Kidney (tissue), 14 donors: ENCODE data around the gene SZT2. TPM values are rescaled to one million over a fixed set of nuclear protein-coding genes. Genes with fewer than 3 reads are reported as not detected.

Experiments used
- DNase-seq, 5 donors: peaks; one replicate each; pipeline ENCODE4 v3.0.0-alpha.2; 2013 to 2020
- FAIRE-seq: peaks from 2 replicates; lab custom pipeline; 2012; peaks lifted over from hg19 to GRCh38; lab: Jason Lieb, UNC
- H3K27ac ChIP-seq, 2 donors: one replicate each; pipeline ENCODE4 v1.7.0; 2013; ENCODE audit warnings: low read depth in 2 of 2, low read length in 2 of 2, inconsistent platforms in 1 of 2
- H3K27me3 ChIP-seq: one replicate; pipeline ENCODE4 v1.7.1; 2013; ENCODE audit warnings: low read length, inconsistent platforms; ENCODE audit not compliant: control insufficient read depth, insufficient read depth
- H3K36me3 ChIP-seq, 3 donors: one replicate each; pipeline versions ENCODE4 v1.7.0 to v1.7.1; 2013; ENCODE audit warnings: low read length in 3 of 3, control low read depth in 1 of 3, inconsistent platforms in 1 of 3; ENCODE audit not compliant: insufficient read depth in 3 of 3, control insufficient read depth in 2 of 3
- H3K4me1 ChIP-seq, 3 donors: one replicate each; pipeline versions ENCODE4 v1.7.0 to v1.7.1; 2013; ENCODE audit warnings: low read length in 3 of 3, inconsistent platforms in 1 of 3, low read depth in 1 of 3; ENCODE audit not compliant: control insufficient read depth in 2 of 3, insufficient read depth in 2 of 3
- H3K4me3 ChIP-seq, 3 donors: one replicate each; pipeline versions ENCODE4 v1.7.0 to v1.8.1; 2013; ENCODE audit warnings: low read length in 3 of 3, control low read depth in 1 of 3, inconsistent platforms in 1 of 3
- H3K9ac ChIP-seq, 3 donors: one replicate each; pipeline versions ENCODE4 v1.7.0 to v1.7.1; 2013; ENCODE audit warnings: low read length in 3 of 3, control low read depth in 1 of 3, inconsistent platforms in 1 of 3
- H3K9me3 ChIP-seq, 3 donors: one replicate each; pipeline versions ENCODE4 v1.7.0 to v1.7.1; 2013; ENCODE audit warnings: low read length in 3 of 3, control low read depth in 1 of 3, inconsistent platforms in 1 of 3; ENCODE audit not compliant: control insufficient read depth in 2 of 3, insufficient read depth in 1 of 3
- CTCF ChIP-seq: IDR thresholded peaks from 3 replicates; pipeline ENCODE4 v1.5.1; 2012; ENCODE audit warnings: mild to moderate bottlenecking, moderate library complexity, borderline replicate concordance; ENCODE audit not compliant: insufficient read depth; ENCODE audit errors: extremely low read depth
- intact Hi-C: fragments of 100-400 bp; cut with DNase I; formaldehyde crosslinking; loops from one replicate; pipeline ENCODE4 v1.11.1; 2022
- polyA plus RNA-seq: library from polyadenylated mRNA; stranded (reverse); fragments of 350-450 nt; fragmentation: Illumina TruSeq; extraction: RNeasy Lipid Tissue Mini Kit (QIAGEN cat#74804); gene quantifications from one replicate; pipeline ENCODE4 v1.2.3, GENCODE V29; 2014; ENCODE audit warnings: low read depth, low replicate concordance; ENCODE audit not compliant: insufficient read depth
- total RNA-seq: library from RNA; stranded (reverse); fragmentation: NEBNext Ultra II Directional; extraction: Animal tissue kit (Norgen Biotek cat#: 25700); gene quantifications from one replicate; pipeline ENCODE4 v1.2.1, GENCODE V29; 2021
- donor health status: control.
- donor health status: control.
- donor health status: control.
- donor health status: control.
- donor health status: control.
- donor health status: DM: yes; HTN: yes; CAD: no.
- donor health status: Normal renal cell carcinoma (clear cell type).

SZT2 gene
- total and polyA plus RNA-seq, 2 donors from 2014 or later, result 10.4 to 66.8 TPM

GRCh38 chr1:43345120-43345519, 44.6 kb upstream of the SZT2 start:
- no peak for TF ChIP-seq CTCF
- Histone ChIP-seq H3K4me3 (no peak overlapping the region), H3K9ac (no peak overlapping the region), H3K36me3 (no peaks in the 10 kb centered on the region), H3K27me3 (no peaks in the 10 kb centered on the region), H3K9me3 (no peaks in the 10 kb centered on the region), H3K27ac (no peak overlapping the region), H3K4me1 (peaks cover 3 to 14% (median 5%) of the 10 kb centered on the region in 3 donors)
- DNase-seq (no peak), FAIRE-seq (no peak)
- intact Hi-C loops, result no loop called here

GRCh38 chr1:43346636-43347035, 43.1 kb upstream of the SZT2 start:
- H3K27me3 ChIP-seq, result no peaks in the 10 kb centered on the region
- DNase-seq, result no peak
- H3K4me1 ChIP-seq, result peaks cover 3 to 17% (median 9%) of the 10 kb centered on the region in 3 donors
- no peak overlapping the region for H3K9ac ChIP-seq
- H3K27ac ChIP-seq, result no peak overlapping the region
- no peak overlapping the region for H3K4me3 ChIP-seq
- TF ChIP-seq CTCF, result no peak
- FAIRE-seq, result no peak
- intact Hi-C loops, result no loop called here
- H3K36me3 ChIP-seq, result no peaks in the 10 kb centered on the region
- no peaks in the 10 kb centered on the region for H3K9me3 ChIP-seq

GRCh38 chr1:43348343-43348808, 41.3 kb upstream of the SZT2 start:
- peaks cover 3 to 17% (median 9%) of the 10 kb centered on the region in 3 donors for H3K4me1 ChIP-seq
- FAIRE-seq (no peak), DNase-seq (peak in 1 of 5 donors; percentile 77)
- no peak for TF ChIP-seq CTCF
- H3K4me3 ChIP-seq, result peak overlapping the region; percentile 26 to 70 (median 46)
- H3K27ac ChIP-seq, result peak overlapping the region; percentile 97 to 98
- peak overlapping the region; percentile 10 to 49 (median 16) for H3K9ac ChIP-seq
- no peaks in the 10 kb centered on the region for H3K36me3 ChIP-seq
- no peaks in the 10 kb centered on the region for H3K27me3 ChIP-seq
- intact Hi-C loops, result no loop called here
- no peaks in the 10 kb centered on the region for H3K9me3 ChIP-seq
